Left lung (tissue), 10 donors: Measurements from ENCODE around the gene NFRKB. TPM values are rescaled to one million over a fixed set of nuclear protein-coding genes. Genes with fewer than 3 reads are reported as not detected.

Experiments
- ATAC-seq: fragments of 200-7000 bp; cut with Tn5 transposase; one replicate; pipeline ENCODE4 v1.9.1; 2020; ENCODE audit warnings: moderate library complexity
- DNase-seq, 4 donors: peaks; one replicate each; pipeline ENCODE4 v3.0.0-alpha.2; 2013 to 2020
- H3K27ac ChIP-seq, 2 donors: fragments of 200-600 bp; sonication (generic) in 1 of 2; one replicate each; pipeline versions ENCODE4 v1.5.0 to v1.8.0; 2020 to 2021
- H3K27me3 ChIP-seq, 2 donors: fragments of 200-600 bp; sonication (generic) in 1 of 2; one replicate each; pipeline versions ENCODE4 v1.5.0 to v1.8.0; 2020 to 2021
- H3K36me3 ChIP-seq, 2 donors: fragments of 200-600 bp; sonication (generic) in 1 of 2; one replicate each; pipeline versions ENCODE4 v1.5.0 to v1.8.0; 2020 to 2021
- H3K4me1 ChIP-seq, 2 donors: fragments of 200-600 bp; one replicate each; pipeline ENCODE4 v1.8.0; 2021
- H3K4me3 ChIP-seq, 2 donors: fragments of 200-600 bp; sonication (generic) in 1 of 2; one replicate each; pipeline versions ENCODE4 v1.5.0 to v1.8.0; 2020 to 2021; ENCODE audit warnings: mild to moderate bottlenecking in 1 of 2
- H3K9me3 ChIP-seq, 2 donors: fragments of 200-600 bp; sonication (generic) in 1 of 2; one replicate each; pipeline versions ENCODE4 v1.5.0 to v1.8.0; 2020 to 2021
- intact Hi-C, 2 donors: fragments of 100-400 bp; cut with DNase I; formaldehyde crosslinking; loops; one replicate each; pipeline versions ENCODE4 v1.11.2 to v1.14.2; 2022
- polyA plus RNA-seq, 6 donors: library from polyadenylated mRNA; unstranded; fragments of 120-200 nt; gene quantifications; one replicate each; pipeline ENCODE4 v1.2.1, GENCODE V29; 2013; ENCODE audit not compliant: insufficient read length in 6 of 6
- total RNA-seq, 2 donors: library from RNA; stranded (reverse); fragmentation: NEBNext Ultra II Directional; extraction: Animal tissue kit (Norgen Biotek cat#: 25700); gene quantifications; one replicate each; pipeline ENCODE4 v1.2.1, GENCODE V29; 2021
- TF ChIP-seq, protein P1 (sequence below), 2 donors: fragments of 200-600 bp; sonication (generic) in 1 of 2; IDR thresholded peaks; one replicate each; pipeline versions ENCODE4 v1.5.0 to v1.8.0; 2021; ENCODE audit warnings: antibody characterized with exemption in 2 of 2
- donor health status: DM: no; HTN: yes; CAD: no.
- donor health status: DM: no; HTN: no; CAD: no.

NFRKB gene
- total and polyA plus RNA-seq, 8 donors: 21.5 to 53.3 (median 42.5) TPM

DNA sequence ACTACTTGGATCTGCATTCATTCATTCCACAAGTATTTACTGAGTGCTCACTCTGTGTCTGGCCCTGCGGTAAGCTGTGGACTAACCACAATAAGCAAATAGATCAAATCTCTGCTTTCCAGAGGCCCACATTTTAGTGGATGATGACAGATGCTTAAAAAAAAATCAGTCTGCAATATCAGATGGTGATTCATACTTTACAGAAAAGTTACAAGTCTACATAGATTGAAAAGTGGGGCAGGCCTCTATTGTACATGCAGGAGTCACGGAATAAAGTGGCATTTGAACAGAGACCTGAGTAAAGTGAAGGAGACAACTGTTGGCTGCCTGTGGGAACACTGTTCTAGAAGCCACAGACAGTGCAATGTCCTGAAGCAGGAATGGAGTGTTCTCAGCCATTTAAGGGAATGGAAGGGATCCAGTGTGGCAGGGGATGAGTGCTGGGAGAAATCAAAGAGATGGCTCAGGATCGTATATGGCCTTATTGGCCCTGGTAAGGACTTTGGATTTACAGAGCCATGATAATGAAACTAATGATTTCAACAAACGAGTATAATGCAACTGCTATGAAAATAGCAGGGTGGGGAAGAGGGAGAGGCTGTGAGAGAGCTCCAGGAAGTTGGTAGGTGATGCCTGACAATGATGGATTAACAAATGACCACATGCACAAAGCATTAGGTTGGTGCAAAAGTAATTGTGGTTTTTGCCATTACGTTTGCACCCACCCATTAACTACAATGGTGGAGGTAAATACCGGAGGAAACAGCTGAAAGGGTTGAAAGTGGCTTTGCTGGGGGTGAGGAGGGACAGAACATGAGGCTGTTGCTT, 48.7 kb downstream of the NFRKB start:
- Histone ChIP-seq H3K36me3 (no peaks in the 10 kb centered on the region), H3K9me3 (no peaks in the 10 kb centered on the region), H3K4me1 (no peaks in the 10 kb centered on the region), H3K27me3 (no peaks in the 10 kb centered on the region), H3K4me3 (no peak overlapping the region), H3K27ac (peak overlapping the region; percentile 31 to 53)
- intact Hi-C loops: no loop called here
- DNase-seq (peak in 1 of 4 donors; percentile 33), ATAC-seq (peak; percentile 92)
- TF ChIP-seq, protein P1, sequence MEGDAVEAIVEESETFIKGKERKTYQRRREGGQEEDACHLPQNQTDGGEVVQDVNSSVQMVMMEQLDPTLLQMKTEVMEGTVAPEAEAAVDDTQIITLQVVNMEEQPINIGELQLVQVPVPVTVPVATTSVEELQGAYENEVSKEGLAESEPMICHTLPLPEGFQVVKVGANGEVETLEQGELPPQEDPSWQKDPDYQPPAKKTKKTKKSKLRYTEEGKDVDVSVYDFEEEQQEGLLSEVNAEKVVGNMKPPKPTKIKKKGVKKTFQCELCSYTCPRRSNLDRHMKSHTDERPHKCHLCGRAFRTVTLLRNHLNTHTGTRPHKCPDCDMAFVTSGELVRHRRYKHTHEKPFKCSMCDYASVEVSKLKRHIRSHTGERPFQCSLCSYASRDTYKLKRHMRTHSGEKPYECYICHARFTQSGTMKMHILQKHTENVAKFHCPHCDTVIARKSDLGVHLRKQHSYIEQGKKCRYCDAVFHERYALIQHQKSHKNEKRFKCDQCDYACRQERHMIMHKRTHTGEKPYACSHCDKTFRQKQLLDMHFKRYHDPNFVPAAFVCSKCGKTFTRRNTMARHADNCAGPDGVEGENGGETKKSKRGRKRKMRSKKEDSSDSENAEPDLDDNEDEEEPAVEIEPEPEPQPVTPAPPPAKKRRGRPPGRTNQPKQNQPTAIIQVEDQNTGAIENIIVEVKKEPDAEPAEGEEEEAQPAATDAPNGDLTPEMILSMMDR (IDR thresholded peaks at IDR 0.05): no peak

Other genes with a start within 250 kb of the NFRKB start
- gene TMEM45B, start 79.7 kb downstream of the NFRKB start, total RNA-seq: 10 to 100 TPM; 19.3 to 24.3 TPM
- gene TMEM45B, start 79.7 kb downstream of the NFRKB start, polyA plus RNA-seq: 1 to 10 TPM; 2.0 to 3.5 (median 2.4) TPM
- gene PRDM10, start 107.3 kb upstream of the NFRKB start, total RNA-seq: 10 to 100 TPM in 1 of 2 donors, 1 to 10 TPM in 1; 8.0 to 15.9 TPM
- gene PRDM10, start 107.3 kb upstream of the NFRKB start, polyA plus RNA-seq: 10 to 100 TPM in 4 of 6 donors, 1 to 10 TPM in 2; 9.0 to 11.5 (median 10.6) TPM
- 100 to 1,000 TPM; 428 to 646 TPM for gene APLP2, start 174.3 kb upstream of the NFRKB start, total RNA-seq
- gene APLP2, start 174.3 kb upstream of the NFRKB start, polyA plus RNA-seq: 100 to 1,000 TPM; 405 to 520 (median 486) TPM